GM21825 (cell line): Measurements from ENCODE around the gene ARMH4.
A peak's percentile ranks its signal among the peaks of the same experiment; 100 is the strongest.

Source experiments
- ATAC-seq: cut with Tn5 transposase; IDR thresholded peaks from one replicate; pipeline ENCODE4 v1.9.1; 2021; ENCODE audit warnings: mild to moderate bottlenecking, moderate library complexity; ENCODE audit not compliant: unreplicated experiment

The ARMH4 gene

DNA sequence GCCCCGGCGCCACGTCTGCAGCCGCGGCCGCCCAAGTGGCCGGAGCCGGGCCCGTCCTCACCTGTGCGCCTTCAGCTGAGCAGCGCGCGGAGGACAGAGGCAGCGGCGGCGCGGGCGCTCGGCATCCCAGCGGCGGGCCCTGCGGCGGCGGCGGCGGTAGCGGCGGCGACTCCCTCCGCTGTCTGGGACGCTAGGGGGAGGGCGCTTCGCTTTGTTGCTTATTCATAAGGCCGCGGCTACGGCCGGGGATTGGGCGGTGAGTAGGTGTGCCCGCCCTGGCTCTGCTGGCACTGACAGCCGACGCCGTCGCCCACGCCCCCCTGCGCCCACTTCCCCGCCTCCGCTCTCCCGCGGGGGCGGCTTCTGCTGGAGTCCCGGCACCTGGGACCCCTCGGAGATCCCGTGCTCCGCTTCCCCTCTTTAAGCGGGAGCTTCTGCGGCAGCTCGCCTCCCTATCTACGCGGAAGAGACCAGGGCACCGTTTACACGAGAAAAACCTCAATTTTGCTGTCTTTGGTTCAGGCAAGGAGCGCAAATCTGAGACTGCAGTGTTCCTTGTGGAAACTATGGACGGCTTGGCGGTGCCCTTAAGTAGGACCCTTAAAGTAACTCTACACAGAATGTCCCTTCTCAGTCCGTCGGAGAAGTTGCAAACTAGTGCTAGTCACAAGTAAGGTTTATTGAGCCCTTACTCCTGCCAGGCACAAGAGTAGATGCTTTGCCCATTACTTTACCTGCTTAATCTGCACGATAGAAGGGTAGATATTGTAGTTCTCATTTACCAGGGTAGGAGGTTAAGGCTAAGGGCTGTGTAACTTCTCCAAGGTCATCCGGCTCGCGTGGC, at the start of gene ARMH4:
Gene ARMH4 (minus strand): TSS at position 200 of the 844 bp plus-strand sequence. CDS start 12,855 bp downstream, outside the sequence.
- ATAC-seq, result peak; percentile 87

DNA sequence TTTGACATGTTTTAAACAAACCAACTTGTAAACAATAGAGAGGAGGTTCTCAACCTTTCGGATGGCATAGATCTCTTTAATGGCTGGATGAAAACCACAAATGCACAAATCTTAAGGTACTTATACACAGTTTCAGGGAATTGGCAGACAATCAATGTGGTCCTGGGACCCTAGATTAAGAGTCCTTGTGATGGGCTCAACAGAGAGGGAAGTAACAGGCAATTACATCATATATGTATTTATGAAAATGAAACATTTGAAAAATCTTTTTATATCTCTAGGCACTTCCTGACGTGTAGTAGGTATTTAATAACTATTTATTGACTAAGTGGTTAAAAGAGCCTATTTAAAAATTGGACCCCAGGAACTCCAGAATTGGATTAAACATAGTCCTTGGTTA, 48.8 kb upstream of the ARMH4 start:
- ATAC-seq, result no peak

- ATAC-seq, result peak; percentile 8
Observed at GRCh38 chr14:58200480-58200841, 48.4 kb upstream of the ARMH4 start.

DNA sequence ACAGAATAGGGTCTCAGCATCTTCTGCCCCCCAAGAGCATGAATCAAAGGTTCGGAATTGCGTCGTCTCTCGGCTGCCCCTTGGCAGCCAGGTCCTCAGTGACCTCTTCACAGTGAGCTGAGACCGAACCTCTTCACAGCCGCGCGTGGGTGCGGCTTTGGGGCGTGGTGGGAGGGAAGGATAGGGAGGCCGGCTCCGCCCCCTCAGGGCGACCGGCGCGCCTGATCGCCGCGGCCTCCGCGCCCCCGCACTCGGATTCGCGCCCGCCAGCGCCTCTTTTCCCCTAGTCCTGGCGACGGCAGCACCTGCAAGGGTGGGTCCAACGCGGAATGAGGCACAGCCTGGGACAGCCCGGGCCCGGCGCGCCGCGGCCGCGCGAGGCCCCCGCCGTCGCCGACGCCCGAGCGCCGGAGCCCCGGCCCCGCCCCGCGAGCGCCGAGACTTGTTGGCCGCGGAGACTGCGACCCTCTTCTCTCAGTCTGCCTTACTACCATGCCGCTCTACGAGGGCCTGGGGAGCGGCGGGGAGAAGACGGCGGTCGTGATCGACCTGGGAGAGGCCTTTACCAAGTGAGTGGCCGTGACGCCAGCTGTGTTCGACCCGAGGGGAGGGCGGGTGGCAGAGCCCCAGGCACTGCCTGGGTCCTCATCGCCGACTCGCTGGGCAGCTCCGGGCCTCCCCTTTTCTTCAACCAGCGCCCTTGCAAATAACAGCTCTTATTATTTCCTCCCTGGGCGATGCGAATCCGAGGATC, 47.9 kb upstream of the ARMH4 start, which contains the start of gene ACTR10:
Gene ACTR10 (plus strand): TSS at position 424 of the 754 bp plus-strand sequence. CDS start 69 bp downstream, at position 493.
- ATAC-seq, result peak; percentile 93

DNA sequence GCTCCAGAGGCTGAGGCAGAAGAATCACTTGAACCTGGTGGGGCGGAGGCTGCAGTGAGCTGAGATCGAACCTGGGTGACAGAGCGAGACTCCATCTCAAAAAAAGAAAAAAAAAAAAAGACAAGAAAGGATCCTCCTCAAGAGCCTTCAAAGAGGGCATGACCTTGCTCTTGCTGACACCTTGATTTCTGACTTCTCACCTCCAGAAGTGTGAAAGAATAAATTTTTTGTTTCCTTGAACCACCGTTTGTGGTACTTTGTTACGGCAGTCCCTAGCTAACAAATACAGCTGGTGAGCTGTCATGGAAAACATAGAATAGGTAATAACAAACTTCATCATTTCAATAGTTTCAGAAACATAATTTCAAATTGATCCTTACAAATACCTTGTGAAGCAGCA, 46.1 kb upstream of the ARMH4 start:
- ATAC-seq, result no peak

DNA sequence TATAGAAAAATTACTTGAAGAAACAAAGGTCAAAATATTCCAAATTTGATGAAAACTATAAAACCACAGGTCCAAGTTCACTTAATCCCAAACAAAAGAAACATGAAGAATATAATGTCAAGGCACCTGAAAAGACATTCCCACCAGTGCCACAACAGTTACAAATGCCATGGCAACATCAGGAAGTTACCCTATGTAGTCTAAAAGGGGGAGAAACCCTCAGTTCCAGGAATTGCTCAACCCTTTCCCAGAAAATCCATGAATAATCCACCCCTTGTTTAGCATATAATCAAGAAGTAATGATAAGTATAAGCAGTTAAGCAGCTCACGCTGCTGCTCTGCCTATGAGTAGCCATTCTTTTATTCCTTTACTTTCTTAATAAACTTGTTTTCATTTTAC, 44.2 kb upstream of the ARMH4 start:
- ATAC-seq, result no peak

DNA sequence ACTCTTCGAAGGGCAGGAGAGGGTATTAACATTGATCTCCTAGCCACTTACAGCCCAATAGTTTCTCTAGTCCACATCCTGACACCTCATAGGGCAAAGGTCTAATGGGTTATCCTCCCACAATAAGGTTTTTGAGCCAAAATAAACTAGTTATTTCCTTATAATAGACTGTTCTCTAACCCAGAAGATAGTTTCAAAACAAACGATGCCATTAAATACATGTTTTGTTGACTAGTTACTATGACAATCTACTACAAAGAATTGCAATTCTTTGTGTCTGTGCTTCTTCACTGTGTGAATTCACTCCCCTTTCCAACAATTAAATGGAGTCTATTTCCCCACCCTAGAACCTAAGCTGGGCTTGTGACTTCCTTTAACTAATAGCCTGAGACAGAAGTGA, 41.5 kb upstream of the ARMH4 start:
- no peak for ATAC-seq

DNA sequence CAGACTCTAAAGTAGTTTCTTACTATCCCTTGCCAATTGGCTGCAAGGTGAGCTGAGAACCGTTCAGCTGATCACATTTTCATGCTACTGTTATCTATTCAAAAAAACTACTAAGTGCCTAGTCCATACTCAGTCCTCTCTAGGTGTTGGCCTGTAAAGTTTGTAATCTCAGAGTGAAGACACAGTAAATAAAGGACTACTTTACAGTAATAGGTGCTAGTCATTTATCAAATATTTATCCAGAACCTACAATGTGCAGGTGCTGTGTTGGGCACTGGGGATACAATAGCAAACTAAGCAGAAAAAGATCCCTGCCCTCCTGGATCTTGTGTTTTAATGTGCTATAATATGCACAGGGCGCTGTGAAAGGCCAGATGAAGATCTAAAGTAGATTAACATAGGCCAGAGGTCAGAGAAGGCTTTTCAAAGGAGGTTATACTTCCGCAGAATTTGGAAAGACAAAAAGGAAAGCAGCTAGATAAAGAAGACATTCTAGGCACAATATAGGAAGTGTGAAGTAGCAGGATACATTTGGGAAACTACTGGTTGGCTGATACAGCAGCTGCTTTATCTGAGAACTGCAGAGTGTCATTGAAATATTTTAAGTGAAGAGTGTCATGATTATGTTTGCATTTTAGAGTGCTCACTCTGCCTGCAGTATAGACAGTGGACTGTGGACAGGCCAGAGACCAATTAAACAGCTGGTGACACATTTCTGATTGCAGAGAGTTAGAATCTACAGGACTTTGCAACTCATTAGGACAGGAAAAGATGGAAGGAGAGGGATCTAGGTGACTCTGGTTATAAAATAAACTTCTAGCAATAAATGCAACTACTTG, 40.0 kb upstream of the ARMH4 start:
- no peak for ATAC-seq

DNA sequence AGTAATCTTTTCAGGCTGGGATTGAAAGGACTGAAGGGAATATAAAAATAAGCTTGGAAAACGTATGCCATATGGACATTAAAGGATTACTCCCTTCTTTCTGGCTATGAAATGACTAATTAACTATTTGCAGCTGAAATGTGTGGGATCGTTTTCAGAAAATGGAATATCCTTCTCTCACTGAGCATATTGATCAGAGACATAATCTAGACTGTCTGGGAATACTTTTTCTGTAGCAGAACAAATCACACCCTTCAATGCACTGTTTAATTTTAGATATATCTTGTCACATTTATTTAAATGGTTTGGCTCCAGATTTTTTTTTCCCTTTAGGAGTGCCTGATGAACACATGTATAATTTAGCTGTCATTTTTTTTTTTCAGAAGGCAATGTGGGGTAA, 37.2 kb upstream of the ARMH4 start:
- no peak for ATAC-seq

- ATAC-seq, result no peak
Observed at GRCh38 chr14:58177125-58177524, 25.1 kb upstream of the ARMH4 start.

DNA sequence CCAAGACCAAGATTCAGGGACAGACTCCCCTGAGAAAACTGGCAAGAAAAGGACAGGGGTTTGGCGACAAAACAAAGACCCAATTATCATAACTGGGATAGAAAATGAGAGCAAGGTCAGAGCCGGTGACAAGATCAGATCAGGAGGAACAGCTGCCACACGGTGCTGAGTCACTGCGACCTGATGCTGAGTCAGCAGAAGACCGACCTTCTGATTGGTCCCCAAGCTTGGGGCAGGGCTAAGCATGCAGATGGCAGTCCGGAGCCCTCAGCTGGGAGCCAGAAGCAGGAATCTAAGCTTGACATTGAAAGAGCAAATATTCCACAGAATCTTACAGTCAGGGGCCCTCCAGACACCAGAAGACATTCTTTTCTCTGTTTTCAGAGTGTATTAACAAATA, 19.1 kb upstream of the ARMH4 start:
- peak; percentile 93 for ATAC-seq

- no peak for ATAC-seq
Observed at GRCh38 chr14:58167891-58168290, 15.9 kb upstream of the ARMH4 start.

- no peak for ATAC-seq
Observed at GRCh38 chr14:58167057-58167456, 15.0 kb upstream of the ARMH4 start.

DNA sequence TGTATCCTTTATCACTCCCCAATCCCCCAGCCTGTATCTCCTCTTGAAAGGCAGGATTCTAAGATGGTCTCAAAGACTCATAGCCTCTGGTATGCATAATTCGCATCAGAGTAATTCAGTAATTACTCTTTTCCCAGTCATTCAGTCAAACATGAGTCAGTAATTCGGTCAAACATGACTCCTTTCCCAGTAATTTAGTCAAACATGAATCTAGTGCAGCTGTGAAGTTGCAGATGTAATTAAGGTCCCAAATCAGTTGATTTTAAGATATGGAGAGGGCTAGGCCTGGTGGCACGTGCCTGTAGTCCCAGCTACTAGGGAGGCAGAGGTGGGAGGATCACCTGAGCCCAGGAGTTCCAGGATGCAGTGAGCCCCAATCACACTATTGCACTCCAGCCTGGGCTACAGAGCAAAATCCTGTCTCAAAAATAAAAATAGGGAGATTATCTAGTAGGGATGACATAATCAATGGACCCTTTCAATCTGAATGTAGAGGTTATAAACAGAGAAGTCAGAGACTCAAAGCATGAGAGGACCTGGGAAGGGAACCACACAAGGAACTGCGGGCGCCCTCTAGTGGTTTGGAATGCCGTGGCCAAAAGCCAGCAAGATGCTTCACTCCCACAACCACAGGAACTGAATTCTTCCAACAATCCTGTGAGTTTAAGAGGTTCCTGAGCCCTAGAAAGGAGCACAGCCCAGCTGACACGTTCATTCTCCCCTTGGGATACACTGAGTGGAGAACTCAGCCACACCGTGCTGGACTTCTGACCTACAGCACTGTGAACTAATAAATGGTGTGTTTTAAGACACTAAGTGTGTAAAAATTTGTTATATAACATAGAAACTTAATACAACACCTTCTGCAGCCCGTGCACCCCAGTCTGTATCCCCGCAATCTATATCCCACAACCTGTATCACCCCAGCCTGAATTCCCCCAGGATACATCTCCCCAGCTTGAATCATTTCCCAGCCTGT, 14.3 kb upstream of the ARMH4 start:
- ATAC-seq, result no peak

- ATAC-seq, result no peak
Observed at GRCh38 chr14:58160561-58160960, 8.5 kb upstream of the ARMH4 start.

- peak; percentile 23 for ATAC-seq
Observed at GRCh38 chr14:58151133-58152013, 640 bp downstream of the ARMH4 start.

- no peak for ATAC-seq
Observed at GRCh38 chr14:58150243-58150805, 1.7 kb downstream of the ARMH4 start.

DNA sequence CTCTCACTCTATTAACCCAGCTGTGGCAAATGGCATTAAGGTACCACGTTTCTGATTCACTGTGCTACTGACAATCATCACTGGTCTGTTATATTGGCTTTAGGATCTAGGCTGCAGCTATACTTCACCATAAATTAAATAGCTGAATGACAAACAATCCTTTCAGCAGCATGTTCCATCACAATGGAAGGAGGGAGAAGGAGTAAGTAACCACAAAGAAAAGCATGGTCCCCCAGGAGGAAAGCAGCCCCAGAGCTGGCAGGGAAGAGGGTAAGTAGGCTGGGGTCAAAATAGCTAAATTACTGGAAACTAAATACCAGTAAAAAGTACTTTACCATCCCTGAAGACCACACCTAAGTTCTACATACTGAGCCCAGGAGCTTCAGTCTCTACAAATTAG, 2.8 kb downstream of the ARMH4 start:
- ATAC-seq, result no peak

GRCh38 chr14:58146399-58146798, 5.6 kb downstream of the ARMH4 start:
- no peak for ATAC-seq
